ENCODE results near the gene CCDC106. TPM values are rescaled to one million over a fixed set of nuclear protein-coding genes. Genes with fewer than 3 reads are reported as not detected.

CCDC106 gene
- total RNA-seq, 4 donors from 2014 or later, result 8.1 to 17.4 (median 14.0) TPM

DNA sequence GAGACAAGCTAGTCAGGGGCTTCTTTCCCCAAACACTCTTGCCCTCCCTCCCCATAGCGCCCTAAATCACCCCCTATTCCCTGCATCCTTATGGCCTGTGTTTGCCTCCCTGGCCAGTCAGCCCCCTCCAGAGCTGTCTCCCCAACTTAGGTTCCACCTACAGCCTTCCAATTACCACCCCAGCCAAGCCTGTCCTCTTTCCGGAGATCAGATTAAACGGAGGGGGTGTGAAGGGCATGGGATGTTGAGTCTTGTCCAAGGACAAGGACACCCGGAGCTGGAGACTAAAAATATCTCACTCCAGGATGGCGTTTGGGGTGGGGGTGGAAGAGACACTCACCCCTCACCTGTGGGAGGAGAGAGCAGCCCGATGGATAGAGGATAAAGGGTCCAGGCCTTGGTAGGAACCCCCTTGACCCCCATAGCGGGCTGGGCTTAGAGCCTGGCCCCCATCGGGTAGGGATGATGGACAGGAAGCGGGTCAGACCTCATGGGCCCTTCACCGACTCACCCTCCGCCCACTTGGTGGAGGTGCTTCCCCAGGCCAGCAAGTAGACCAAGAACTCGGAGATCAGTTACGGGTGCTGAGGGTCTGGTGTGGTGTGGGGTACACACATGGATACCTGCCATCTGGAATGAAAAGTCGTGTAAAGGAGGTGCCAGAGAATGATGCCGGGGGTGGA lies 36.6 kb upstream of the CCDC106 start:
- H3K27ac ChIP-seq, result no peak overlapping the region
- H3K4me1 ChIP-seq, result peaks cover 0 to 12% (median 3%) of the 10 kb centered on the region in 4 donors
- H3K27me3 ChIP-seq, result no peaks in the 10 kb centered on the region
- H3K36me3 ChIP-seq, result peaks cover 0 to 47% (median 0%) of the 10 kb centered on the region in 3 donors
- no peaks in the 10 kb centered on the region for H3K9me3 ChIP-seq
- DNase-seq, result no peak
- H3K4me3 ChIP-seq, result no peak overlapping the region
- TF ChIP-seq, protein P1, sequence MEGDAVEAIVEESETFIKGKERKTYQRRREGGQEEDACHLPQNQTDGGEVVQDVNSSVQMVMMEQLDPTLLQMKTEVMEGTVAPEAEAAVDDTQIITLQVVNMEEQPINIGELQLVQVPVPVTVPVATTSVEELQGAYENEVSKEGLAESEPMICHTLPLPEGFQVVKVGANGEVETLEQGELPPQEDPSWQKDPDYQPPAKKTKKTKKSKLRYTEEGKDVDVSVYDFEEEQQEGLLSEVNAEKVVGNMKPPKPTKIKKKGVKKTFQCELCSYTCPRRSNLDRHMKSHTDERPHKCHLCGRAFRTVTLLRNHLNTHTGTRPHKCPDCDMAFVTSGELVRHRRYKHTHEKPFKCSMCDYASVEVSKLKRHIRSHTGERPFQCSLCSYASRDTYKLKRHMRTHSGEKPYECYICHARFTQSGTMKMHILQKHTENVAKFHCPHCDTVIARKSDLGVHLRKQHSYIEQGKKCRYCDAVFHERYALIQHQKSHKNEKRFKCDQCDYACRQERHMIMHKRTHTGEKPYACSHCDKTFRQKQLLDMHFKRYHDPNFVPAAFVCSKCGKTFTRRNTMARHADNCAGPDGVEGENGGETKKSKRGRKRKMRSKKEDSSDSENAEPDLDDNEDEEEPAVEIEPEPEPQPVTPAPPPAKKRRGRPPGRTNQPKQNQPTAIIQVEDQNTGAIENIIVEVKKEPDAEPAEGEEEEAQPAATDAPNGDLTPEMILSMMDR (IDR thresholded peaks at IDR 0.05), result no peak
- TF ChIP-seq POLR2A (IDR thresholded peaks at IDR 0.05), result no peak

DNA sequence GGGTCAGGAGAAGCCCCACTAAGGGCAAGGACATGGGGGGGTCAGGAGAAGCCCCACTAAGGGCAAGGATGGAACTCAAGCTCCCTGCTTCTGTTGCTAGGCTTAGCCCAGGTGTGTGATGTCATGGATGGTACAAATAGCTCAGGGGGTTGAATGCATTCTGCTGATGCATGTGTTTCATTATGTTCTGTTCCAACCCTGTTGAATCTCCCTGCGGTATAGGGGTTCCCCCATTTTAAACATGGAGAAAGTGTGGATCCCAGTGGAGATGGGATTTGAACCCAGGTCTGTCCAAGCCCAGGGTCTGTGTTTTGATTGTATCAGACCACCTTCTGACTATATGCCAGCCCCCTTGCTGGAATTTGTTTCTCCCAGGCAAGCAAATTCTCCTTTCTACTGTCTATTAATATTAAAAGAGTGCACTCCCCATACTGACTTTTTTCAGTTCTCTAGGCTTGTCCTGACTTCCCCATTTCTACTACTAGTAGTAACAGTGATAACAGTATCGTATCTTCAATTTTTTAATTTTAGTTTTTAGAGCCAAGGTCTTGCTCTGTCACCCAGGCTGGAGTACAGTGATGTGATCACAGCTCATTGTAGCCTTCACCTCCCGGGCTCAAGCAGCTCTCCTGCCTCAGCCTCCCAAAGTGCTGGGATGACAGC lies 35.9 kb upstream of the CCDC106 start:
- no peak for TF ChIP-seq POLR2A (IDR thresholded peaks at IDR 0.05)
- TF ChIP-seq, protein P1 (IDR thresholded peaks at IDR 0.05), result no peak
- H3K9me3 ChIP-seq, result no peaks in the 10 kb centered on the region
- peaks cover 0 to 54% (median 0%) of the 10 kb centered on the region in 3 donors for H3K36me3 ChIP-seq
- H3K4me1 ChIP-seq, result peaks cover 0 to 7% (median 0%) of the 10 kb centered on the region in 4 donors
- no peak overlapping the region for H3K4me3 ChIP-seq
- no peak for DNase-seq
- H3K27ac ChIP-seq, result no peak overlapping the region
- no peaks in the 10 kb centered on the region for H3K27me3 ChIP-seq

DNA sequence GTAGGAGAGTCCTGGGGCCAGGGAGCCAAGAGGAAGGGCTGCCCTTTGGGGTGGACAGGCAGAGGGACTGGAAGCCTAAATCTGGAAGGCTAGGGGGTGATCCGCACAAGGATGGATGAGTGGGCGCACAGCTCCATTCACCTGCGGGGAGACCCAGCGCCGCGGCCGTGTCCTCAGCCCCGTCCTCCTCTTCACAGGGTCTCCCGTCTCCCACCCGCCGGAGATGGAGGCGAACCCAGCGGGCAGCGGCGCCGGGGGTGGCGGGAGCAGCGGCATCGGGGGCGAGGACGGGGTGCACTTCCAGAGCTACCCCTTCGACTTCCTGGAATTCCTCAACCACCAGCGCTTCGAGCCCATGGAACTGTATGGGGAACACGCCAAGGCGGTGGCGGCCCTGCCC lies 34.6 kb upstream of the CCDC106 start:
- no peak overlapping the region for H3K4me3 ChIP-seq
- DNase-seq, result no peak
- H3K27me3 ChIP-seq, result no peaks in the 10 kb centered on the region
- H3K4me1 ChIP-seq, result peaks cover 0 to 7% (median 0%) of the 10 kb centered on the region in 4 donors
- H3K9me3 ChIP-seq, result no peaks in the 10 kb centered on the region
- H3K36me3 ChIP-seq, result peaks cover 0 to 56% (median 0%) of the 10 kb centered on the region in 3 donors
- TF ChIP-seq, protein P1 (IDR thresholded peaks at IDR 0.05), result no peak
- no peak for TF ChIP-seq POLR2A (IDR thresholded peaks at IDR 0.05)
- H3K27ac ChIP-seq, result no peak overlapping the region

DNA sequence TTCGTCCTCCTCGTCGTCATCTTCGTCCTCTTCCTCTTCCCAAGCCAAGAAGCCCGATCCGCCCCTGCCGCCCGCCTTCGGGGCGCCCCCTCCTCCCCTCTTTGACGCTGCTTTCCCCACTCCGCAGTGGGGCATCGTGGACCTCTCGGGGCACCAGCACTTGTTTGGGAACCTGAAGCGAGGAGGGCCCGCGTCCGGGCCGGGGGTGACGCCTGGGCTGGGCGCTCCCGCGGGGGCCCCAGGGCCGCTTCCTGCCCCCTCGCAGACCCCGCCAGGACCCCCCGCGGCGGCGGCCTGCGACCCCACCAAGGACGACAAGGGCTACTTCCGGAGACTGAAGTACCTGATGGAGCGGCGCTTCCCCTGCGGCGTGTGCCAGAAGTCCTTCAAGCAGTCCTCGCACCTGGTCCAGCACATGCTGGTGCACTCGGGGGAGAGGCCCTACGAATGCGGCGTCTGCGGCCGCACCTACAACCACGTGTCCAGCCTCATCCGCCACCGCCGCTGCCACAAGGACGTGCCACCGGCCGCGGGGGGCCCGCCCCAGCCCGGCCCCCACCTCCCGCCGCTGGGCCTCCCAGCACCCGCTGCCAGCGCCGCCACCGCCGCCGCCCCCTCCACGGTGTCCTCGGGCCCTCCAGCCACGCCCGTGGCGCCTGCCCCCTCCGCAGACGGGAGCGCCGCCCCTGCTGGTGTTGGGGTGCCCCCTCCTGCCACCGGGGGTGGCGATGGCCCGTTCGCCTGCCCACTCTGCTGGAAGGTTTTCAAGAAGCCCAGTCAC lies 33.9 kb upstream of the CCDC106 start:
- Histone ChIP-seq H3K4me3 (no peak overlapping the region), H3K27ac (no peak overlapping the region), H3K4me1 (peaks cover 0 to 7% (median 0%) of the 10 kb centered on the region in 4 donors), H3K9me3 (no peaks in the 10 kb centered on the region), H3K36me3 (peaks cover 0 to 53% (median 0%) of the 10 kb centered on the region in 3 donors), H3K27me3 (no peaks in the 10 kb centered on the region)
- TF ChIP-seq, protein P1 (IDR thresholded peaks at IDR 0.05), result no peak
- TF ChIP-seq POLR2A (IDR thresholded peaks at IDR 0.05), result no peak
- DNase-seq, result no peak

DNA sequence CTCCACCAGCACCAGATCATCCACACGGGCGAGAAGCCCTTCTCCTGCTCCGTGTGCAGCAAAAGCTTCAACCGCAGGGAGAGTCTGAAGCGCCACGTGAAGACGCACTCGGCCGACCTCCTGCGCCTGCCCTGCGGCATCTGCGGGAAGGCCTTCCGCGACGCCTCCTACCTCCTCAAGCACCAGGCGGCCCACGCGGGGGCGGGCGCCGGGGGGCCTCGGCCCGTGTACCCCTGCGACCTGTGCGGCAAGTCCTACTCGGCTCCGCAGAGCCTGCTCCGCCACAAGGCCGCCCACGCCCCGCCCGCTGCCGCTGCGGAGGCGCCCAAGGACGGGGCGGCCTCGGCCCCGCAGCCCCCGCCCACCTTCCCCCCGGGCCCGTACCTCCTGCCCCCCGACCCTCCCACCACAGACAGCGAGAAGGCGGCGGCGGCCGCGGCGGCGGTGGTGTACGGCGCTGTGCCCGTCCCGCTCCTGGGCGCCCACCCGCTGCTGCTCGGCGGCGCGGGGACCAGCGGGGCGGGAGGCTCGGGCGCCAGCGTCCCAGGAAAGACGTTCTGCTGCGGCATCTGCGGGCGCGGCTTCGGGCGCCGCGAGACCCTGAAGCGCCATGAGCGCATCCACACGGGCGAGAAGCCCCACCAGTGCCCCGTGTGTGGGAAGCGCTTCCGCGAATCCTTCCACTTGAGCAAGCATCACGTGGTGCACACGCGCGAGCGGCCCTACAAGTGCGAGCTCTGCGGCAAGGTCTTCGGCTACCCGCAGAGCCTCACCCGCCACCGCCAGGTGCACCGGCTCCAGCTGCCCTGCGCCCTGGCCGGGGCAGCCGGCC lies 33.1 kb upstream of the CCDC106 start:
- peaks cover 0 to 7% (median 0%) of the 10 kb centered on the region in 4 donors for H3K4me1 ChIP-seq
- no peak overlapping the region for H3K4me3 ChIP-seq
- H3K9me3 ChIP-seq, result no peaks in the 10 kb centered on the region
- no peak for TF ChIP-seq POLR2A (IDR thresholded peaks at IDR 0.05)
- no peak for DNase-seq
- H3K27ac ChIP-seq, result no peak overlapping the region
- H3K36me3 ChIP-seq, result peaks cover 0 to 44% (median 0%) of the 10 kb centered on the region in 3 donors
- no peaks in the 10 kb centered on the region for H3K27me3 ChIP-seq

Data from Peyer's patch (tissue), 4 donors.